Effector memory CD8-positive, alpha-beta T cell (primary cell): ENCODE measurements around the gene ROR2.

Source experiments
- ATAC-seq: fragments of 150-1000 bp; cut with Tn5 transposase; replicated peaks from 2 replicates; pipeline ENCODE4 v1.10.0; 2021; ENCODE audit warnings: mild to moderate bottlenecking, moderate library complexity
- DNase-seq, 3 experiments: peaks; one replicate each; pipeline ENCODE4 v3.0.0; 2021
- H3K27ac Mint-ChIP-seq, 2 donors: one replicate each; pipeline ENCODE4 v1.8.0; 2022; ENCODE audit warnings: mild to moderate bottlenecking in 2 of 2, mixed read lengths in 2 of 2, moderate library complexity in 2 of 2
- H3K27me3 Mint-ChIP-seq, 2 donors: one replicate each; pipeline ENCODE4 v1.8.0; 2022; ENCODE audit warnings: mixed read lengths in 2 of 2
- H3K36me3 Mint-ChIP-seq: one replicate; pipeline ENCODE4 v1.8.0; 2022; ENCODE audit warnings: mild to moderate bottlenecking, moderate library complexity, mixed read lengths; ENCODE audit not compliant: insufficient read depth
- H3K4me1 Mint-ChIP-seq, 2 donors: one replicate each; pipeline ENCODE4 v1.8.0; 2022; ENCODE audit warnings: low read depth in 2 of 2, mixed read lengths in 2 of 2
- H3K4me3 Mint-ChIP-seq, 2 donors: one replicate each; pipeline ENCODE4 v1.8.0; 2022; ENCODE audit warnings: mild to moderate bottlenecking in 2 of 2, mixed read lengths in 2 of 2, moderate library complexity in 2 of 2
- H3K9me3 Mint-ChIP-seq, 2 donors: one replicate each; pipeline ENCODE4 v1.8.0; 2022; ENCODE audit warnings: mixed read lengths in 2 of 2

ROR2 gene

DNA sequence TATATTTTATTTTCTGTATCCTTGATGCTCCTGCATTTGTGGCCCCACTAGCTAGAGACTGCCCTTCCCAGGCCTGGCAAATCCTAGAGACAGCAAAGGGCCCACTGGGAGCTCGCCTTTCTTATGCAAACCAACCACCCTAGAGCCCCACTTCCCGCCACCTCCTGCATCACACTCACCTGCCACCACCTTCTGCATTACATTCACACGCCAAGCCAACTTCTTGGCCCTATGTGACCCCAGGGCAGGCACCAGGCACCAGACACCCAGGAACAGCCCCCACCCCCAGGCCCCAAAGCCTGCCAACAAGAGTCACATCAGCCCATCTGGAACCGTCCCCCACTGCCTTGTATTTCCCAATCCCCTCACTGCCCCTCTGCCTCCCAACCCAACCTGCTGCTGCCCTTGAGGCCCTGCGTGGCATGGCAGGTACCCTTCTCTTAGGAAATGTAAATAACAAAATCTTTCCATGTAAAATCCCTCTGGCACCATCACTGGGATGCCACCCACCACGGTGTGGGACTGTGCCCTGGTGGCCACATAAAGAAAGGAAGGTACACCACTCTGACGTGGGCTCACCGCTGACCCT lies 22.0 kb downstream of the ROR2 start:
- H3K9me3 Mint-ChIP-seq = peaks cover 7 to 14% of the 10 kb centered on the region in 2 donors

DNA sequence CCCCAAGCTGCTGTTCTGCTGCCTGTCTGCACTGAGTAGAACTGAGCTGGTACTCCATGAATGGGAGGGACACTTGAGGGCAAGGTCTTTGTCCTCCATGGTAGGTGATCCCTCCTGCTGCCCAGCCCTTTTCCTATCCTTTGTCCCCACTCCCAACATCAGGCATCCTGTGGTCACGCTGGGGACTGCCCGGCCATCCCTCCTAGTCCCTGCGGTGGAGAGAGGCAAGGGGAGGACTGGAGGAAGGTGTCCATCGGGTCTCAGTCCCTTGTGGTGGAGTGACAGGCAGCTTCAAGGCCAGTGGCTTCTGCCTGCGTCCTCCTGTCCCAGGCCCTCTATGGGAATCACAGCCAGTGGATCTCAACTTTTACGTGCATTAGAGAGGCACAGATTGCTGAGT lies 25.9 kb downstream of the ROR2 start:
- H3K27me3 Mint-ChIP-seq = peaks cover 35 to 50% of the 10 kb centered on the region in 2 donors
- no peak overlapping the region for H3K27ac Mint-ChIP-seq
- H3K4me3 Mint-ChIP-seq = no peak overlapping the region

More for the DNA sequence above, 22.0 kb downstream of the ROR2 start:
- Mint-ChIP-seq H3K4me1 (peaks cover 0 to 7% of the 10 kb centered on the region in 2 donors), H3K27me3 (peaks cover 11 to 21% of the 10 kb centered on the region in 2 donors), H3K27ac (no peak overlapping the region), H3K4me3 (no peak overlapping the region), H3K36me3 (no peaks in the 10 kb centered on the region)
- no peak for DNase-seq
- no peak for ATAC-seq

DNA sequence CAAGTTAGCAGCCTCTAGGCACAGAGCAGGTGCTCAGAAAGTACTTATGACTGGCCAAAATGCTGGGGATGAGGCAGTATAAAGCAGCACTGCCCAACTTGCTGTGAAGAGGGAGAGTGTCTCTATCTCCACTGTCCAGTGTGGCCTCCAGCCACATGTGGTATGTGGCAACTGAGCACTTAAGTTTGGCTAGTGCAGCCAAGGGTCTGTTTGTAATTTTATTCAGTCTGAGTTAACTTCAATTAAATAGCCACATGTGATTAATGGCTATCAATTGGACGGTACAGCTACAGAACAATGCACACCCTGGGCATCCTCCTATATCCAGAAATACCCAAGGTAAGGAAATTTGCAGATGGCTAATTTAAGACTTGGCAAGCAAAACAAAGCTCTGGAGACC lies 26.9 kb downstream of the ROR2 start:
- Mint-ChIP-seq H3K4me3 (no peak overlapping the region), H3K9me3 (no peaks in the 10 kb centered on the region), H3K27ac (no peak overlapping the region), H3K4me1 (peaks cover 0 to 8% of the 10 kb centered on the region in 2 donors), H3K36me3 (no peaks in the 10 kb centered on the region), H3K27me3 (peaks cover 42 to 56% of the 10 kb centered on the region in 2 donors)
- DNase-seq (no peak), ATAC-seq (no peak)

More for the DNA sequence above, 25.9 kb downstream of the ROR2 start:
- no peaks in the 10 kb centered on the region for H3K9me3 Mint-ChIP-seq
- H3K36me3 Mint-ChIP-seq = no peaks in the 10 kb centered on the region
- no peak for ATAC-seq
- no peak for DNase-seq
- peaks cover 0 to 8% of the 10 kb centered on the region in 2 donors for H3K4me1 Mint-ChIP-seq

DNA sequence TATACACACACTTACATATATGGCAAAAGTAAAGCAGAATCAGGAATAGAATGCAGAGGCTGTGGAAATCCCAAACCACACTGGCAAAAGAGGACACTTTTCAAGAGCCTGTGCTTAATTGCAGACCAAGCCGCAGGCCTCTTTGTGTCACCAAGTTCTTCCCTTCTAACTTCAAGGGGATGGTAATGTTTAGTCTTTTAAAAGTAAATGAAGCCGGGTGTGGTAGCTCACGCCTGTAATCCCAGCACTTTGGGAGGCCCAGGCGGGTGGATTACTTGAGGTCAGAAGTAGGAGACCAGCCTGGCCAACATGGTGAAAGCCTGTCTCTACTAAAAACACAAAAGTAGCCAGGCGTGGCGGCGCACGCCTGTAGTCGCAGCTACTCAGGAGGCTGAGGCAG lies 28.7 kb downstream of the ROR2 start:
- Mint-ChIP-seq H3K4me3 (no peak overlapping the region), H3K4me1 (peaks cover 0 to 4% of the 10 kb centered on the region in 2 donors), H3K27ac (no peak overlapping the region), H3K9me3 (no peaks in the 10 kb centered on the region), H3K36me3 (no peaks in the 10 kb centered on the region), H3K27me3 (peaks cover 54 to 61% of the 10 kb centered on the region in 2 donors)
- ATAC-seq (no peak), DNase-seq (no peak)

DNA sequence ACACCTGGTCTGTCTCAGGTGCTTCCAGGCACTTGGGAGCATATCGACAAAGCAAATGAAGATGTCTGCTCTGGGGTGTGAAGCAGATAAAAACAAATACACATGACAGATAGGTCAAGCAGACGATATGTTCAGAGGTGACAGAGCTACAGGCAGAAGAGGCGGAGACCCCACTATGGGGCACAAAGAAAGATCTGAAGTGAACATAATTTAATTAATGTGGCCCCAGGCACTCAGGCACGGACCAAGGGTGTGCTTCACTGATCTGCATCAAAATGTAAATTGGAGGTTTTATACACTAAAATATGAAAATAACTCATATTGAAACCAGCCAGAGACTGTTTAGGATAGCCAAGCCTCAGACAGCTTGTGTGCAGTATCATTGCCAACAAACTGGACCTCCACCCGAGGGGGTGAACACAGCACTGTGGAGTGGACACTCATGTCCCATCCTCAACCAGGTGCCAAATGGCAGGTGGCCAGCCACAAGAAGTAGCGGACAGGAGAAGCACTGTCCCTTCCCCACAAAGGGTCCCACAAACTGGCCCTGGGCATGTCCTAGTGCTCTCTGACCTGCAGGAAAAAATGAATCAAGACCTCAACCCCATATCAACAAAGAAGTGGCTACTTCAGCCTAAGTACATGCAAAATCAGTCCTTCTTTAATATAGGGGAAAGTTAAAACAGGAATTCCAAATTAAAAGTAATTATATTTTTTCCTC lies 29.2 kb downstream of the ROR2 start:
- Mint-ChIP-seq H3K27ac (no peak overlapping the region), H3K4me1 (peaks cover 0 to 4% of the 10 kb centered on the region in 2 donors), H3K27me3 (peaks cover 59 to 65% of the 10 kb centered on the region in 2 donors), H3K9me3 (no peaks in the 10 kb centered on the region), H3K36me3 (no peaks in the 10 kb centered on the region), H3K4me3 (no peak overlapping the region)
- DNase-seq (no peak), ATAC-seq (no peak)

DNA sequence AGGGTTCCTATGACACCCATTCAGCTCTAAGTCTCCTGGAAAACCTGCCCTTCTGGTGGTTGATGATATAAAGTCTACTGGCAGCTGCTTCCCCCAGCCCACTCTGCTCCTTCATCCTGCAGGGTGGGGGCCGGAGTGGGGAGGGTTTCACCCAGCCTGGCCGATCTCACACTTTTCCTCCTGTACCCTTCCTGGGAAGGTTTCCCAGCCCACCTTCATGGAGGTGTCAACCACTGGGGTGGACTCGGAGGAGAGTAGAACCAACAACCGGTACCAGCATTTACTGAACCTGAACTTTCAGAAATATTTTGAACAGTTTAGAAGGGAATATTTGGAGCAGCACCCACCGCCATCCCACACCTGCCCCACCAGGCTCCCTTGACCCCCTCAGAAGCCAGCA lies 30.4 kb downstream of the ROR2 start:
- Mint-ChIP-seq H3K4me3 (no peak overlapping the region), H3K27ac (no peak overlapping the region), H3K9me3 (no peaks in the 10 kb centered on the region), H3K4me1 (peaks cover 0 to 4% of the 10 kb centered on the region in 2 donors), H3K36me3 (no peaks in the 10 kb centered on the region), H3K27me3 (peaks cover 59 to 63% of the 10 kb centered on the region in 2 donors)
- DNase-seq (no peak), ATAC-seq (no peak)

DNA sequence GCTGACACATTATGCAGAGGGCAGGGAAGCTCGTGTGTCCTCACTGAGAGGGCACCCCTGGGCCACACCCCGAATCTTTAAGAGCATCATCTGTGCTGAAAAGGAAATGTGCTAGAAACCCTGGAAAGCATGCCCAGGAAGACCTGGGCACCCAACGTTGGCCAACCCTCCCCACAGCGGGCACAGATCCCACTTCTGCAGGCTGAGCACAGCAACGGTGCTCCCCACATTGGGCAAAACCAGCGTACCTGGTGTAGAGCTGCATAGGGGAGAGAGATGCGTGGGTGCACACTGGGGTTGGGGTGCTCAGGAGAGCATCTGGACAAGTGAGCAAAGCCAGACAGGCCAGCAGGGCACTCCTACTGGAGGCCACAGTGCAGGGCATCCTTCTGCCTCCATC lies 32.6 kb downstream of the ROR2 start:
- H3K4me3 Mint-ChIP-seq = no peak overlapping the region

DNA sequence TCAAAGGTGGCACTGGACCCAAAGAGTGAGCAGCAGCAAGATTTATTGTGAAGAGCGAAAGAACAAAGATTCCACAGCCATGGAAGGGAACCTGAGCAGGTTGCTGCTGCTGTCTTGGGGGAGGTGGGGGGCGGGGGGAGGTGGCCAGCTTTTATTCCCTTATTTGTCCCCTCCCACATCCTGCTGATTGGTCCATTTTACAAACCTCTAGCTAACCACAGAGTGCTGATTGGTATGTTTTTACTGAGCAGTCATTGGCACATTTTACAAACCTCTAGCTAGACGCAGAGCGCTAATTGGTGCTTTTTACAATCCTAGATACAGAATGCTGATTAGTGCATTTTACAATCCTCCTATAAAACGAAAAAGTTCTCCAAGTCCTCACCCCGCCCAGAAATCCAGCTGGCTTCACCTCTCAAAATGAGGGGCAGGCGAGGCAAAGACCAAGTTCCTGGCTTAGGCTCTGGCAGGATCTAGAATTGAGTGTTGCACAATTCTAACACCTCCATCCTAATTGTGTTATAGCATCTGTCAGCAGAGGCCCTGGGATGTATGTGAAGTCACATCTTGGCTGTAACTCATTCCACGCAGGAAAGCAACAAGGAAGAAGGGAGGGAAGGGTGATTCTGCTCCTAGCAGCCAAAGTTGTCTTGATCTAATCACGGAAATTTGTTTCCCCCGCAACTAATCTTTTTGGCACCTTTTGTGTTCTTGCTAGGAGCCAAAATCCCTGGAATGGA lies 34.3 kb downstream of the ROR2 start:
- no peak for DNase-seq
- peaks cover 39 to 42% of the 10 kb centered on the region in 2 donors for H3K27me3 Mint-ChIP-seq
- H3K27ac Mint-ChIP-seq = no peak overlapping the region
- no peaks in the 10 kb centered on the region for H3K9me3 Mint-ChIP-seq
- no peaks in the 10 kb centered on the region for H3K36me3 Mint-ChIP-seq
- no peak for ATAC-seq
- H3K4me3 Mint-ChIP-seq = no peak overlapping the region
- no peaks in the 10 kb centered on the region for H3K4me1 Mint-ChIP-seq

More for the DNA sequence above, 32.6 kb downstream of the ROR2 start:
- Mint-ChIP-seq H3K27me3 (peaks cover 42 to 52% of the 10 kb centered on the region in 2 donors), H3K36me3 (no peaks in the 10 kb centered on the region), H3K4me1 (no peaks in the 10 kb centered on the region), H3K9me3 (no peaks in the 10 kb centered on the region), H3K27ac (no peak overlapping the region)
- DNase-seq = no peak
- no peak for ATAC-seq

DNA sequence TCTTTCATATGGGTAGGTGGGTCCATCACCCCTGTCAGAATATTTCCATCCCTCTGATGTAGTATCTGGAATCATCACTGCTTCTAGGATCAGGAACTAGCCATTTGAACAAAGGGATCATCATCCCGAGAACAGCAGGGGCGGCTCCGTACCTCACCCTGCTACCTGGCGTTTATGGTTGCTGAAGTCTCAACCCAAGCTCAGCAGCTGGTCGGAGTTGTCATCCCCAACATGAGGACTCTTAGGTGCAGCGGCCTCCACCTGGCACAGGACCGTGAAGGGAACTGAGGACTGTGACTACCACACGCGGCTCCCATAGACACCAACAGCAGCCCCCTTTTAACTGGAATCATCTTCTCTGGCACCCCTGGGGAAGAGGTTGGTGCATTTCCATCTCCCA lies 35.1 kb downstream of the ROR2 start:
- Mint-ChIP-seq H3K36me3 (no peaks in the 10 kb centered on the region), H3K9me3 (no peaks in the 10 kb centered on the region), H3K4me1 (no peaks in the 10 kb centered on the region), H3K4me3 (no peak overlapping the region), H3K27me3 (peaks cover 32 to 35% of the 10 kb centered on the region in 2 donors), H3K27ac (no peak overlapping the region)
- DNase-seq (no peak), ATAC-seq (no peak)

DNA sequence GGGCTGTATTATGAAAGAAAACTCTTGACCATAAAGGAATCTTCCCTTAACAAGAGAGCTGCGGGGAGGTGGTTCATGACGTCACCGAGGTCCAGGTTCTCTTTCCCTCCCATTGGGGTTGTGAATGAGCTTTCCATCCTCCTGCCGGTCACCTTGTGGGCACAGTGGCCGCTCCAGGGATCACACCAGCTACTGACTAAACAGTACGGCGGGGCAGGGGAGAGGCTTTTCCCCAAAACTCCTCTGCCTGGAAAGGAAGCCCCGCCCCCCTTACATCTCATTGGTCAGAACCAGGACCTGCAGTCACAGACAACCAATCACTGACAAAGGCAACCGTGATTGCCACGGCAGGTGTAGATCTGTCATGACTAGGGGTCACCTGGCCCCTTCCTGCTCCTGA lies 35.6 kb downstream of the ROR2 start:
- no peak for ATAC-seq
- H3K27ac Mint-ChIP-seq = no peak overlapping the region

DNA sequence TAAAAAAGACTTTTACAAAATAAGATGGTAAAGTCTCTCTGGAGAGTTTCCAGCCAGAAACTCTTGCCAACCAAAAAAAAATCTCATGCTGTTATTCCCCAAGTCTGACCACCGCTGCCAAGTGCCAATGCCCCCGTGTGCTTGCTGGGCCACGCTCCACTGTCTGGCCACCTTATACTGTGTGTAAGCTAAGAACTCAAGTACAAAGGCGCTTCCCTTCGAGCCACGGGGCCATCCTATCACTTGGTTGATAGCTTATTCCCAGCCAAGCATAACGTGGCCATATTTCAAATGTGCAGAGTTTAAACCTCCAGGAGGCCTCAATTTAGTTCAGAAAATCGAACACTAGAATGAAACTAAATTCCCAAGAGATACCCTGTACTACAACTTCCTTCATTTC lies 36.0 kb downstream of the ROR2 start:
- DNase-seq (no peak), ATAC-seq (no peak)
- Mint-ChIP-seq H3K27me3 (peaks cover 23 to 26% of the 10 kb centered on the region in 2 donors), H3K4me3 (no peak overlapping the region), H3K36me3 (no peaks in the 10 kb centered on the region), H3K4me1 (no peaks in the 10 kb centered on the region), H3K27ac (no peak overlapping the region), H3K9me3 (no peaks in the 10 kb centered on the region)

More for the DNA sequence above, 35.6 kb downstream of the ROR2 start:
- Mint-ChIP-seq H3K4me1 (no peaks in the 10 kb centered on the region), H3K27me3 (peaks cover 27 to 30% of the 10 kb centered on the region in 2 donors), H3K9me3 (no peaks in the 10 kb centered on the region), H3K36me3 (no peaks in the 10 kb centered on the region), H3K4me3 (no peak overlapping the region)
- no peak for DNase-seq

DNA sequence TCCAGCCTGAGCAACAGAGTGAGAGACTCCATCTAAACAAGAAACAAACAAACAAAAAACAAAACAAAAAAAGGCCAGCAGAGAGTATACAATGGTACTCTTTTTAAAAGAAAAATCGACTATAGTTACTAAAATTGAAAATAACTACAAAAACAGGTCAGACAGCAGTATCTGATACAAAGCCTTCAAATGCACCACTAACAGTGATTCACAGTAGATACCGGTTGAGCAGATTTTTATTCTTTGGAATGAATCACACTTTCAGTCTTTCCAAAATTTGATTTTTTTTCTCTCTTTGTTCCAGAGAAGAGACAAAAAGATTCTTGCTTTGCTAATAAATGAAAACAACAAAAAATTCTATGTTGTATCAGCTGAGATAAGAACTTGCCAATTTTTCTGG lies 36.9 kb downstream of the ROR2 start:
- no peak overlapping the region for H3K4me3 Mint-ChIP-seq
- no peaks in the 10 kb centered on the region for H3K9me3 Mint-ChIP-seq
- no peaks in the 10 kb centered on the region for H3K36me3 Mint-ChIP-seq
- DNase-seq = no peak
- H3K27ac Mint-ChIP-seq = no peak overlapping the region
- peaks cover 17 to 22% of the 10 kb centered on the region in 2 donors for H3K27me3 Mint-ChIP-seq
- no peak for ATAC-seq
- peaks cover under 1 to 2% of the 10 kb centered on the region in 2 donors for H3K4me1 Mint-ChIP-seq

DNA sequence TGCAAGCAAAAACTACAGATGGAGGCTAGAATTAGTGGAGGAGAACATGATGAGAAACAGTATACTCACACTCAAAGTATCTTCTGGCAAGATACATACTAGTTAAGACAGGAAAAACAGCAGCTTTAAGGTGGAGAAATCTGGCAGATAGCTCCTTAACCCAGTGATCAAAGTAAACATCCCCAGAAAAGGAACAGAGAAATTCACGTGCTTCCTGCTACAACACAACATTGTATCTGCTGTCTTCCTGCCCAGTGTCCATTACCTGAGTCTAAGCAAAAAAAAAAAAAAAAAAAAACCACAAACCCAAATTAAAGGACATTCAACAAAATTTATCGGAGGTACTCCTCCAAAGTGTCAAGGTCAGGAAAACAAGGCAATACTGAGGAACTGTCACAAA lies 38.4 kb downstream of the ROR2 start:
- Mint-ChIP-seq H3K27ac (peak overlapping the region in 1 of 2 donors; percentile 75), H3K27me3 (peaks cover 8 to 14% of the 10 kb centered on the region in 2 donors), H3K4me1 (peaks cover 7 to 9% of the 10 kb centered on the region in 2 donors), H3K4me3 (no peak overlapping the region), H3K9me3 (no peaks in the 10 kb centered on the region), H3K36me3 (no peaks in the 10 kb centered on the region)
- ATAC-seq (no peak), DNase-seq (no peak)
